Measurements from ENCODE around the gene OR5J2. TPM values are rescaled to one million over a fixed set of nuclear protein-coding genes. Genes with fewer than 3 reads are reported as not detected.
"Not testable (repeated sequence)": the region's sequence is repeated elsewhere in the genome, so short reads cannot be mapped to it uniquely, and the experiment has no call there.

OR5J2 gene
- total RNA-seq = not detected

DNA sequence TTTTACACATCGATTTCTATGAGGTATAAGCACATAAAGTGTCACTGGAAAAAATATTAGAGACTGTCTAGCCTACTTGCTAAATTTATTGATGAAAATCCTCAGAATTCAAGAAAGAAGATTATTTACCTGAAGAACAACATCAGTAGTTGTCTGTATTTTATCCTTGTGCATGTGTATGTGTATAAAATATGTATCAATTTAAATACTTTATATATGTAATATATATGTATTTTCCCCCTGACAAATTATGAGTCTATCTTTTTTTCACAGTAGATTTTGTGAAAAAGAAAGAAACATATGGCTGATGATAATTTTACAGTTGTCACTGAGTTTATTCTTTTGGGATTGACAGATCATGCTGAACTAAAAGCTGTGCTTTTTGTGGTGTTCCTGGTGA lies at the start of gene OR5J2:
TSS of gene OR5J2 (plus strand) at position 301 of the 400 bp plus-strand sequence. CDS start at position 301, 0 bp downstream.
- Histone ChIP-seq H3K36me3 (no peaks in the 10 kb centered on the region), H3K4me3 (no peak within 1 kb of the TSS), H3K4me1 (no peaks in the 10 kb centered on the region), H3K27me3 (no peaks in the 10 kb centered on the region), H3K27ac (replicated peaks in 1 of 4) (no peak within 1 kb of the TSS), H3K9me3 (peaks cover 0 to 13% (median 7%) of the 10 kb centered on the region in 4 donors)
- no peak for DNase-seq (ENCODE audit: extremely low spot score)
- TF ChIP-seq, protein P1, sequence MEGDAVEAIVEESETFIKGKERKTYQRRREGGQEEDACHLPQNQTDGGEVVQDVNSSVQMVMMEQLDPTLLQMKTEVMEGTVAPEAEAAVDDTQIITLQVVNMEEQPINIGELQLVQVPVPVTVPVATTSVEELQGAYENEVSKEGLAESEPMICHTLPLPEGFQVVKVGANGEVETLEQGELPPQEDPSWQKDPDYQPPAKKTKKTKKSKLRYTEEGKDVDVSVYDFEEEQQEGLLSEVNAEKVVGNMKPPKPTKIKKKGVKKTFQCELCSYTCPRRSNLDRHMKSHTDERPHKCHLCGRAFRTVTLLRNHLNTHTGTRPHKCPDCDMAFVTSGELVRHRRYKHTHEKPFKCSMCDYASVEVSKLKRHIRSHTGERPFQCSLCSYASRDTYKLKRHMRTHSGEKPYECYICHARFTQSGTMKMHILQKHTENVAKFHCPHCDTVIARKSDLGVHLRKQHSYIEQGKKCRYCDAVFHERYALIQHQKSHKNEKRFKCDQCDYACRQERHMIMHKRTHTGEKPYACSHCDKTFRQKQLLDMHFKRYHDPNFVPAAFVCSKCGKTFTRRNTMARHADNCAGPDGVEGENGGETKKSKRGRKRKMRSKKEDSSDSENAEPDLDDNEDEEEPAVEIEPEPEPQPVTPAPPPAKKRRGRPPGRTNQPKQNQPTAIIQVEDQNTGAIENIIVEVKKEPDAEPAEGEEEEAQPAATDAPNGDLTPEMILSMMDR (IDR thresholded peaks at IDR 0.05) = no peak
- no peak for TF ChIP-seq POLR2A (IDR thresholded peaks at IDR 0.05; ENCODE audit: low read depth)
- no peak for TF ChIP-seq EP300 (IDR thresholded peaks at IDR 0.05)
- TF ChIP-seq POLR2AphosphoS5 (IDR thresholded peaks at IDR 0.05) = no peak
- 78% methylated on average over 1 of the region's 1 CpG for WGBS
- intact Hi-C loops (cut with DNase I) = no loop called here

DNA sequence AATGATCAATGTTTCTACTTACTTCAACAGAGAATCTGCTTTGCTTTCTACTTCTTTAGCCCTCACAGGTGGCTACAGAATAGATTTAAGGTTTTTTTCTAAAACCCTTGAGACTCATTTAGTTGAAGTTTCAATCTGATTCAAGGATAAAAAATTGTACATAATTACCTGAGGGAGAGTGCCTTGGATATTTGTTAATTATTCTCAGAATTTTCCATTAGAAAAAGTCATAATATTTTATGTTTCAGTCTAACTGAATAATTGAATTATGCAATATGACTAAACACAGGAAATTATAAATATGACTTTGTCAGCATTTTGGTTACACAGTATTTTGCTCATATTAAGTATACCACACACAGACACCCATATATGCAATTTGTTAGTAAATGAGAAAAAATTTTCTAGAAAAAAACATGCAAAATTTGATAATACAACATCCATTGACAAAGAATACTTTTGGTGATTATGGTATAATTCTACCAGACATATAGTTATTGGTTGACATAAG lies 36.2 kb upstream of the OR5J2 start, which contains the start of gene OR8J3:
TSS of gene OR8J3 (minus strand) at position 51 of the 511 bp plus-strand sequence. CDS start 2,483 bp downstream, outside the sequence.
- no peak for DNase-seq (ENCODE audit: extremely low spot score)
- Histone ChIP-seq H3K36me3 (no peaks in the 10 kb centered on the region), H3K4me1 (no peaks in the 10 kb centered on the region), H3K9me3 (no peaks in the 10 kb centered on the region), H3K4me3 (no peak within 1 kb of the TSS), H3K27ac (replicated peaks in 1 of 4) (no peak within 1 kb of the TSS), H3K27me3 (no peaks in the 10 kb centered on the region)
- intact Hi-C loops (cut with DNase I) = no loop called here
- TF ChIP-seq, protein P1 (IDR thresholded peaks at IDR 0.05) = no peak
- no peak for TF ChIP-seq POLR2AphosphoS5 (IDR thresholded peaks at IDR 0.05)
- no peak for TF ChIP-seq POLR2A (IDR thresholded peaks at IDR 0.05; ENCODE audit: low read depth)
- no peak for TF ChIP-seq EP300 (IDR thresholded peaks at IDR 0.05)

DNA sequence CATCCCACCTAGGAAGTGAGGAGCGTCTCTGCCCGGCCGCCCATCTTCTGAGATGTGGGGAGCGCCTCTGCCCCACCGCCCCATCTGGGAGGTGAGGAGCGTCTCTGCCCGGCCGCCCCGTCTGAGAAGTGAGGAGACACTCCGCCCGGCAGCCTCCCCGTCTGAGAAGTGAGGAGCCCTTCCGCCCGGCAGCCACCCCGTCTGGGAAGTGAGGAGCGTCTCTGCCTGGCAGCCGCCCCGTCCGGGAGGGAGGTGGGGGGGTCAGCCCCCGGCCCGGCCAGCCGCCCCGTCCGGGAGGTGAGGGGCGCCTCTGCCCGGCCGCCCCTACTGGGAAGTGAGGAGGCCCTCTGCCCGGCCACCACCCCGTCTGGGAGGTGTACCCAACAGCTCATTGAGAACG lies 32.7 kb upstream of the OR5J2 start:
- WGBS = 84% methylated on average over 6 of the region's 30 CpGs
- H3K27ac ChIP-seq (replicated peaks in 1 of 4); H3K27me3 ChIP-seq; H3K9me3 ChIP-seq; DNase-seq (ENCODE audit: extremely low spot score); H3K36me3 ChIP-seq; H3K4me3 ChIP-seq; H3K4me1 ChIP-seq; intact Hi-C loops (cut with DNase I): not testable (repeated sequence)

DNA sequence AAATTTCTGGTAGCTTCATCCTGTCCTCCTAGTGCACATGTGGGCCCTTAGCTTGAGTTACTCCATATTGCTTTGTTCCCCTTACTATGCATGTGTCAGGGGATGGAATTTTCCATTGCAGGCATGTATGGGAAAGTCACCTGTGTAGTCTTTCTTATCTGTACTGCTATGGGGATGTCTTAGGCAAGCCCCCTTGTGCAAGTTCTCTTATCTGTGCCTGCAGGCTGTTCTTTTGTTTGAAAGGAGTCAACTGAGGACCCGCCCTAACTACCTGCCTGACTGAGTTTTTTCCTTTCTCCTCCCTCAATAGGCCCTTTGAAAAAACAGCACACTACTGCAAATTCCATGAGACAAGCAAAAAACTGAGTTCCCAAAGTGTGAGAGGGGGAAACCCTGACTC lies 25.0 kb upstream of the OR5J2 start:
- no peak for DNase-seq (ENCODE audit: extremely low spot score)
- 74% methylated on average over 1 of the region's 1 CpG for WGBS
- intact Hi-C loops (cut with DNase I) = no loop called here
- Histone ChIP-seq H3K27ac (replicated peaks in 1 of 4) (no peak overlapping the region), H3K27me3 (no peaks in the 10 kb centered on the region), H3K4me1 (no peaks in the 10 kb centered on the region), H3K9me3 (peaks cover 0 to 32% (median 7%) of the 10 kb centered on the region in 4 donors), H3K4me3 (no peak overlapping the region), H3K36me3 (no peaks in the 10 kb centered on the region)
- TF ChIP-seq POLR2AphosphoS5 (IDR thresholded peaks at IDR 0.05) (no peak), POLR2A (IDR thresholded peaks at IDR 0.05; ENCODE audit: low read depth) (no peak), EP300 (IDR thresholded peaks at IDR 0.05) (no peak)
- TF ChIP-seq, protein P1 (IDR thresholded peaks at IDR 0.05) = no peak

DNA sequence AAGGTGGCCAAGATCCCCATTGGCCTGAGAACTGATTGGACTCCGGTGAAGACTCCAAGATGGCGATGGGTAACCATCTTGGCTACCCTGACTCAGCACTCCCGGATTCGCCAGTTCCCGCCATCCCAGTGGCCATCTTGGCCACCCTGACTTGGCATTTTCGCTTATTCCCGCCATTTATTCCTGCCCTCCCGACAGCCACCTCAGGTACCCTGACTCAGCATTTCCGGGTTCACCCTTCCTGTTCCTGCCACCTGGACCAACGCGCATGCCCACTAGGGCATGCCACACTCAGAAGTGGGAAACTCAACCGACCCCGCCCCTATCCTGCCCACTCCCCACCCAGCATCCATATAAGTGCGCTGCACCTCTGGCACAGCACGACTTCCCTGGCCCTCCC lies 24.1 kb upstream of the OR5J2 start:
- TF ChIP-seq POLR2AphosphoS5 (IDR thresholded peaks at IDR 0.05) (no peak), POLR2A (IDR thresholded peaks at IDR 0.05; ENCODE audit: low read depth) (no peak), EP300 (IDR thresholded peaks at IDR 0.05) (no peak)
- TF ChIP-seq, protein P1 (IDR thresholded peaks at IDR 0.05) = no peak
- Histone ChIP-seq H3K27me3 (no peaks in the 10 kb centered on the region), H3K4me1 (no peaks in the 10 kb centered on the region), H3K27ac (replicated peaks in 1 of 4) (no peak overlapping the region), H3K4me3 (no peak overlapping the region), H3K36me3 (no peaks in the 10 kb centered on the region), H3K9me3 (peaks cover 0 to 35% (median 7%) of the 10 kb centered on the region in 4 donors)
- 90% methylated on average over 15 of the region's 15 CpGs for WGBS
- intact Hi-C loops (cut with DNase I) = no loop called here
- DNase-seq (ENCODE audit: extremely low spot score) = no peak
